Esophagus squamous epithelium (tissue), 5 donors: ENCODE measurements around the gene LPP. TPM values are rescaled to one million over a fixed set of nuclear protein-coding genes. Genes with fewer than 3 reads are reported as not detected.
A peak's percentile ranks its signal among the peaks of the same experiment; 100 is the strongest.

Source experiments
- DNase-seq: peaks from one replicate; lab custom pipeline; 2025; lab: John Stamatoyannopoulos, UW
- H3K27ac ChIP-seq, 4 donors: fragments of 200-600 bp; sonication (generic); one replicate each; pipeline ENCODE4 v1.5.1; 2016 to 2019; ENCODE audit warnings: mild to moderate bottlenecking in 1 of 4
- H3K27me3 ChIP-seq, 4 donors: fragments of 200-600 bp; sonication (generic); 1 replicate in 3 of 4; 2 replicates in 1 of 4; pipeline versions ENCODE4 v1.5.1 to v1.6.0; 2017 to 2021; ENCODE audit warnings: antibody characterized with exemption in 1 of 4
- H3K36me3 ChIP-seq, 3 donors: fragments of 200-600 bp; sonication (generic); one replicate each; pipeline ENCODE4 v1.5.1; 2016 to 2019
- H3K4me1 ChIP-seq, 3 donors: fragments of 200-600 bp; sonication (generic); one replicate each; pipeline ENCODE4 v1.5.1; 2017 to 2019
- H3K4me3 ChIP-seq, 4 donors: fragments of 200-600 bp; sonication (generic); 1 replicate in 3 of 4; 2 replicates in 1 of 4; pipeline ENCODE4 v1.5.1; 2016 to 2019; ENCODE audit warnings: mild to moderate bottlenecking in 2 of 4, moderate library complexity in 1 of 4
- H3K9me3 ChIP-seq, 3 donors: fragments of 200-600 bp; sonication (generic); one replicate each; pipeline ENCODE4 v1.5.1; 2016 to 2019
- CTCF ChIP-seq, 6 experiments: fragments of 450-650 bp in 4 of 6; fragments of 200-600 bp in 2 of 6; sonication (generic) in 2 of 6; IDR thresholded peaks; one replicate each; pipeline ENCODE4 v1.5.1; 2016 to 2019; ENCODE audit warnings: antibody characterized with exemption in 6 of 6, mild to moderate bottlenecking in 4 of 6, moderate library complexity in 4 of 6
- POLR2A ChIP-seq, 4 donors: fragments of 450-650 bp; IDR thresholded peaks; one replicate each; pipeline ENCODE4 v1.6.1; 2017; ENCODE audit warnings: antibody characterized with exemption in 4 of 4, mild to moderate bottlenecking in 4 of 4, moderate library complexity in 3 of 4
- WGBS, 2 donors: methylation state at CpG; one replicate each; pipeline ENCODE4 v1.1.5; 2018; 5-methylcytosine and 5-hydroxymethylcytosine counted together
- intact Hi-C: fragments of 100-400 bp; cut with DNase I; formaldehyde crosslinking; loops from one replicate; pipeline ENCODE4 v1.15.0; 2022
- total RNA-seq, 4 donors: library from RNA; depleted of rRNA; stranded (reverse); fragments of >200 nt; gene quantifications; one replicate each; pipeline ENCODE4 v1.1.0, GENCODE V29; 2016
- donor health status: DM: yes; HTN: yes; CAD: no.

The LPP gene
- total RNA-seq, 4 donors from 2014 or later = 41.4 to 369 (median 97.3) TPM

- intact Hi-C loops = no loop called here
- DNase-seq = no peak
- no peak overlapping the region for H3K27ac ChIP-seq
- no peaks in the 10 kb centered on the region for H3K36me3 ChIP-seq
- H3K9me3 ChIP-seq = no peaks in the 10 kb centered on the region
- 39 to 48% methylated on average over 2 of the region's 2 CpGs for WGBS, 2 donors
- H3K4me3 ChIP-seq = no peak overlapping the region
- H3K27me3 ChIP-seq = no peaks in the 10 kb centered on the region
- peaks cover 6 to 40% (median 27%) of the 10 kb centered on the region in 3 donors for H3K4me1 ChIP-seq
- no peak for TF ChIP-seq CTCF (IDR thresholded peaks at IDR 0.05)
- no peak for TF ChIP-seq POLR2A (IDR thresholded peaks at IDR 0.05)
Observed at GRCh38 chr3:188786424-188786823, 632.5 kb downstream of the LPP start.

GRCh38 chr3:188788621-188789081 is 634.7 kb downstream of the LPP start:
- Histone ChIP-seq H3K4me1 (peaks cover 0 to 24% (median 13%) of the 10 kb centered on the region in 3 donors), H3K27ac (no peak overlapping the region), H3K9me3 (no peaks in the 10 kb centered on the region), H3K27me3 (no peaks in the 10 kb centered on the region), H3K4me3 (no peak overlapping the region), H3K36me3 (peaks cover 0 to 10% (median 0%) of the 10 kb centered on the region in 3 donors)
- intact Hi-C loops = no loop called here
- 28 to 32% methylated on average over 5 of the region's 5 CpGs for WGBS, 2 donors
- DNase-seq = no peak
- TF ChIP-seq POLR2A (IDR thresholded peaks at IDR 0.05) (no peak), CTCF (IDR thresholded peaks at IDR 0.05) (no peak)

- no peak overlapping the region for H3K27ac ChIP-seq
- WGBS, 2 donors = 68 to 70% methylated on average over 4 of the region's 4 CpGs
- intact Hi-C loops = no loop called here
- peaks cover 0 to 10% (median 0%) of the 10 kb centered on the region in 3 donors for H3K36me3 ChIP-seq
- TF ChIP-seq POLR2A (IDR thresholded peaks at IDR 0.05) (no peak), CTCF (IDR thresholded peaks at IDR 0.05) (no peak)
- H3K4me3 ChIP-seq = no peak overlapping the region
- H3K4me1 ChIP-seq = peaks cover 0 to 24% (median 13%) of the 10 kb centered on the region in 3 donors
- DNase-seq = no peak
- H3K27me3 ChIP-seq = no peaks in the 10 kb centered on the region
- no peaks in the 10 kb centered on the region for H3K9me3 ChIP-seq
Observed at GRCh38 chr3:188789251-188789650, 635.3 kb downstream of the LPP start.

GRCh38 chr3:188791311-188791710 is 637.4 kb downstream of the LPP start:
- intact Hi-C loops = no loop called here
- 87% methylated on average over 4 of the region's 4 CpGs for WGBS, 2 donors
- Histone ChIP-seq H3K27ac (no peak overlapping the region), H3K36me3 (peaks cover 0 to 10% (median 0%) of the 10 kb centered on the region in 3 donors), H3K27me3 (no peaks in the 10 kb centered on the region), H3K9me3 (no peaks in the 10 kb centered on the region), H3K4me3 (no peak overlapping the region), H3K4me1 (peaks cover 0 to 21% (median 12%) of the 10 kb centered on the region in 3 donors)
- no peak for DNase-seq
- no peak for TF ChIP-seq POLR2A (IDR thresholded peaks at IDR 0.05)
- no peak for TF ChIP-seq CTCF (IDR thresholded peaks at IDR 0.05)

GRCh38 chr3:188792793-188793192 is 638.8 kb downstream of the LPP start:
- Histone ChIP-seq H3K27ac (no peak overlapping the region), H3K4me3 (no peak overlapping the region), H3K4me1 (peaks cover 0 to 23% (median 13%) of the 10 kb centered on the region in 3 donors), H3K27me3 (no peaks in the 10 kb centered on the region), H3K36me3 (peaks cover 0 to 10% (median 0%) of the 10 kb centered on the region in 3 donors), H3K9me3 (no peaks in the 10 kb centered on the region)
- 77 to 85% methylated on average over 6 of the region's 6 CpGs for WGBS, 2 donors
- no peak for DNase-seq
- intact Hi-C loops = no loop called here
- peak in 1 of 6 experiments; percentile 19 for TF ChIP-seq CTCF (IDR thresholded peaks at IDR 0.05)
- TF ChIP-seq POLR2A (IDR thresholded peaks at IDR 0.05) = no peak
